ENCODE measurements around the gene ZBTB4. TPM values are rescaled to one million over a fixed set of nuclear protein-coding genes. Genes with fewer than 3 reads are reported as not detected.
A peak's percentile ranks its signal among the peaks of the same experiment; 100 is the strongest.

Gene ZBTB4
- total RNA-seq, 1 donor from 2014 or later = 79.0 TPM

DNA sequence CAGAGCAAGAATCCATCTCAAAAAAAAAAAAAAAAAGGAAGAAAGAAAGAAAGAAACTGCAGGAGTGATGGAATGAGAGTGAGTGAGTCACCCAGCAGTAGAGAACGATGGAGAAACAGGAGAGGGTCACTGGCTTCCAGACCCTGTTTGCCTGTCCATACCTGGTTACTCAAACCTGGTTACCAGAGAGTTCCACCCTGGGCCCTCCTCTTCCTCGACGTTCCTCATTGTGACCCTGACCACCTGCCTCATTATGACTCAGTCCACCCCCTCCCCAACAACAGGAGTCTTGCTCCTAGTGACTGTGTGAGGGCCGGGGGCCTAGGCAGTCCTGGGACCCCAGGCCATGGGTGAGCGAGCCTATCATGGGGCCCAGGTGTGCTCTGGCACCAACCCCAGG, 50.9 kb downstream of the ZBTB4 start, which contains the start of gene SPEM3:
SPEM3 (plus strand) TSS at position 301 of the 400 bp plus-strand sequence; CDS start at position 347, 46 bp downstream.
- H3K36me3 ChIP-seq = no peaks in the 10 kb centered on the region
- no peaks in the 10 kb centered on the region for H3K9me3 ChIP-seq
- no peak within 1 kb of the TSS for H3K4me3 ChIP-seq
- H3K27ac ChIP-seq = no peak within 1 kb of the TSS
- intact Hi-C loops (cut with DNase I) = no loop called here
- TF ChIP-seq, protein P1, sequence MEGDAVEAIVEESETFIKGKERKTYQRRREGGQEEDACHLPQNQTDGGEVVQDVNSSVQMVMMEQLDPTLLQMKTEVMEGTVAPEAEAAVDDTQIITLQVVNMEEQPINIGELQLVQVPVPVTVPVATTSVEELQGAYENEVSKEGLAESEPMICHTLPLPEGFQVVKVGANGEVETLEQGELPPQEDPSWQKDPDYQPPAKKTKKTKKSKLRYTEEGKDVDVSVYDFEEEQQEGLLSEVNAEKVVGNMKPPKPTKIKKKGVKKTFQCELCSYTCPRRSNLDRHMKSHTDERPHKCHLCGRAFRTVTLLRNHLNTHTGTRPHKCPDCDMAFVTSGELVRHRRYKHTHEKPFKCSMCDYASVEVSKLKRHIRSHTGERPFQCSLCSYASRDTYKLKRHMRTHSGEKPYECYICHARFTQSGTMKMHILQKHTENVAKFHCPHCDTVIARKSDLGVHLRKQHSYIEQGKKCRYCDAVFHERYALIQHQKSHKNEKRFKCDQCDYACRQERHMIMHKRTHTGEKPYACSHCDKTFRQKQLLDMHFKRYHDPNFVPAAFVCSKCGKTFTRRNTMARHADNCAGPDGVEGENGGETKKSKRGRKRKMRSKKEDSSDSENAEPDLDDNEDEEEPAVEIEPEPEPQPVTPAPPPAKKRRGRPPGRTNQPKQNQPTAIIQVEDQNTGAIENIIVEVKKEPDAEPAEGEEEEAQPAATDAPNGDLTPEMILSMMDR (IDR thresholded peaks at IDR 0.05) = no peak
- ATAC-seq (no peak), DNase-seq (no peak)
- no peaks in the 10 kb centered on the region for H3K4me1 ChIP-seq
- no peaks in the 10 kb centered on the region for H3K27me3 ChIP-seq (ENCODE audit: low read depth)

DNA sequence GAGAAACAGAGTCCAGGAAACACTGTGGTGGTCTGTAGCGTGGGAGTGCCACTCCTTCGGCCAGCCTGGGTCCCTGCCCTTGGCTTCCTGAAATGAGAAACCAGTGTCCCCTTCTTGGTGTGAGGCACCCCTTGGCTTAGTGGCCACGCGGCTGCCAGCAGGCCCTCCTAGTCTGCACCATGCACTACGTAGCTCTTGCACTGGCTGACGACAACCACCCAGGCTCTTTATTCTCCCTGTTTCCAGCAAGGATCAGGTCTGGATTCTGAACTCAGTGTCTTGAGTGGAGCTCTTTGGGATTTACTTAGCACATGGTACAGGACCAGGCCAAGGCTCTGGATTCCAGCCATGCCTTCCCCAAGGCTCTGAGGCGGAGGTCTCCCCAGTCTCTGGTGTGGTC, 51.9 kb downstream of the ZBTB4 start:
- no peak for ATAC-seq
- Histone ChIP-seq H3K27ac (no peak overlapping the region), H3K36me3 (no peaks in the 10 kb centered on the region), H3K27me3 (ENCODE audit: low read depth) (no peaks in the 10 kb centered on the region), H3K4me3 (no peak overlapping the region), H3K9me3 (no peaks in the 10 kb centered on the region), H3K4me1 (no peaks in the 10 kb centered on the region)
- DNase-seq = no peak
- TF ChIP-seq, protein P1 (IDR thresholded peaks at IDR 0.05) = no peak
- intact Hi-C loops (cut with DNase I) = no loop called here

DNA sequence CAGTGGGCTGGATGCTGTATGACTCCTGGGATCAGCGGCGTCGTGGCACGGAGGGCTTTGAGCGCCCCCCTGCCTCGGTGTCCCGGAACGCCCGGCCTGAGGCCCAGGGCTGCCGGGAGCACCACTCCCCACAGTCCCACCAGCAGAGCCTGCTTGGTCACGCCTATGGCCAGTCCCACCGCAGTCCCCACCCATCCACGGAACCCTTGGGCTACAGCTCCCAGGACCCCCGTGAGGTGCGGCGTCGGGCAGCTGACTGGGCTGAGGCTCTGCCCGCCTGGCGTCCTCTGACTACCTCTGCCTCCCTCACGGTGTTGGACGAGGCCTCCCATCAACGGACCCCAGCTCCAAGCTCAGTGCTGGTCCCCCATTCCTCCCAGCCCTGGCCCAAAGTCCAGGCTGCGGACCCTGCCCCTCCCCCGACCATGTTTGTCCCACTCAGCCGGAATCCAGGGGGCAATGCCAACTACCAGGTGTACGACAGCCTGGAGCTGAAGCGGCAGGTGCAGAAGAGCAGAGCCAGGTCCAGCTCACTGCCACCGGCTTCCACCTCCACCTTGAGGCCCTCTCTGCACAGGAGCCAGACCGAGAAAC, 52.4 kb downstream of the ZBTB4 start:
- TF ChIP-seq, protein P1 (IDR thresholded peaks at IDR 0.05) = no peak

DNA sequence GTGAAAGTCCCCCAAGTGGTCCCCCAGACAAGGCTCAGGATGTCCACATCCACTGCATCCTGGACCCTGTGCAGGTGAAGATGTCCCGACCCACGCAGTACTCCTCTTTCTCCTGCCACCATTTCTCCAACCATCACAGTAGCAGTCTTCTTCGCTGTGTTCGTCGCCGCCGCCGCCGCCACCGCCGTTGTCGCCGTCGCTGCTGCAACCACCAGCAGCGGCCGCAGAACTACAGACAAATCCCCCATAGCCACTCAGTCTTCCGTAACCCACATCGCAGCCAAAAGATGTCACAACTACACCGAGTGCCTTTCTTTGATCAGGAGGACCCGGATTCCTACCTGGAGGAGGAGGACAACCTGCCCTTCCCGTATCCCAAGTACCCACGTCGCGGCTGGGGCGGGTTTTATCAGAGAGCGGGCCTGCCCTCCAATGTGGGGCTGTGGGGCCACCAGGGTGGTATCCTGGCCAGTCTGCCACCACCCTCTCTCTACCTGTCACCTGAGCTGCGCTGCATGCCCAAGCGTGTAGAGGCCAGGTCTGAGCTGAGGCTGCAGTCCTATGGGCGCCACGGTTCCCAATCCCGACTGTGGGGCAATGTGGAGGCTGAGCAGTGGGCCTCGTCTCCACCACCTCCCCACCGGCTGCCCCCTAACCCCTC, 53.1 kb downstream of the ZBTB4 start:
- DNase-seq (no peak), ATAC-seq (no peak)
- Histone ChIP-seq H3K9me3 (no peaks in the 10 kb centered on the region), H3K27me3 (ENCODE audit: low read depth) (no peaks in the 10 kb centered on the region), H3K4me3 (no peak overlapping the region), H3K4me1 (no peaks in the 10 kb centered on the region), H3K27ac (no peak overlapping the region), H3K36me3 (no peaks in the 10 kb centered on the region)
- TF ChIP-seq, protein P1 (IDR thresholded peaks at IDR 0.05) = no peak
- intact Hi-C loops (cut with DNase I) = no loop called here

More for the DNA sequence above, 52.4 kb downstream of the ZBTB4 start:
- intact Hi-C loops (cut with DNase I) = no loop called here
- H3K27me3 ChIP-seq (ENCODE audit: low read depth) = no peaks in the 10 kb centered on the region
- H3K9me3 ChIP-seq = no peaks in the 10 kb centered on the region
- no peak overlapping the region for H3K4me3 ChIP-seq
- no peak overlapping the region for H3K27ac ChIP-seq
- H3K36me3 ChIP-seq = no peaks in the 10 kb centered on the region
- DNase-seq = no peak
- no peaks in the 10 kb centered on the region for H3K4me1 ChIP-seq
- ATAC-seq = peak in 1 of 2 donors; percentile 10

DNA sequence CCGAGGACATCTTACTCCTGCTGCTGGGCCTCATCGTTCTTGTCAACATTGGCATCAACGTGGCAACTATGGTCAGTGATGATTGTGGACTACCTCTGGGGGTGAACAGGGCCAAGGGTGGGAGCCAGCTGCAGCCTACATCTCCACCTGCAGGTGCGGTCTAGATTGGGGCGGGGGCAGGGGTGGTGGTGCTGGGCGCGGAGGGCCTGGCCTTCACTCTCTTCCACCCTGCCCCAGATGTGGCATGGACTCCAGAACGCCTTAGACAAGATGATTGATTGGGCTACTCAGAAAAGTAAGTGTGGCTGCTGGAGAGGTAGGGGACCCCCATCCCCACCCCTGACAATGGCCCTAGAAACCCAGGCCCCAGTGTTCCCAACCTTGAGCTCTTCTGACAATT, 53.7 kb downstream of the ZBTB4 start:
- DNase-seq = no peak
- no peak overlapping the region for H3K27ac ChIP-seq
- H3K9me3 ChIP-seq = no peaks in the 10 kb centered on the region
- intact Hi-C loops (cut with DNase I) = no loop called here
- H3K27me3 ChIP-seq (ENCODE audit: low read depth) = no peaks in the 10 kb centered on the region
- H3K4me1 ChIP-seq = no peaks in the 10 kb centered on the region
- TF ChIP-seq, protein P1 (IDR thresholded peaks at IDR 0.05) = no peak
- no peak for ATAC-seq
- no peak overlapping the region for H3K4me3 ChIP-seq
- no peaks in the 10 kb centered on the region for H3K36me3 ChIP-seq
